ENCODE data around the gene PPARG. TPM values are rescaled to one million over a fixed set of nuclear protein-coding genes. Genes with fewer than 3 reads are reported as not detected.

PPARG gene
- polyA plus RNA-seq, 1 donor (not counting 4 experiments of a cell fraction or from before 2014, with no cell fraction given): 3.1 TPM

DNA sequence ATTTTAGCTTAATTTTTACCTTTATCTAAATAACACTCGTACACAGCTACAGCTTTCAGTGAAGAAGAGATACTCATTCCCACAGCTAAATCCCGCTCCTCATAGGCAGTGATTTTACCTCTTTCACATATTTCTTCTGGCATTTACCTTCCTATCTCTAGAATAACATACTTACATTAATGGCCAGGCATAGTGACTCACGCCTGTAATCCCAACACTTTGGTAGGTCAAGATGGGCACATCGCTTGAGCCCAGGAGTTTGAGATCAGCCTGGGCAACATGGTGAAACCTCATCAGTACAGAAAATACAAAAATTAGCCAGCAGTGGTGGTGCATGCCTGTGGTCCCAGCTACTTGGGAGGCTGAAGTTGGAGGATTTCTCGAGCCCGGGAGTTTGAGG, 80.2 kb downstream of the PPARG start:
- H2AFZ ChIP-seq (ENCODE audit: control insufficient read depth, low read length): no peak overlapping the region
- no peak overlapping the region for H3K4me3 ChIP-seq (ENCODE audit: control insufficient read depth in 2 of 3, extremely low read depth in 1 of 3, insufficient read depth in 2 of 3, low read depth in 1 of 3, low read length in 3 of 3)
- FAIRE-seq (no peak), DNase-seq (ENCODE audit: low read depth, low spot score) (no peak)
- no peaks in the 10 kb centered on the region for H3K4me1 ChIP-seq (ENCODE audit: control insufficient read depth, extremely low read depth, insufficient read depth, low read length)
- no peaks in the 10 kb centered on the region for H3K9me3 ChIP-seq (ENCODE audit: control insufficient read depth, low read depth, low read length)
- no peak for TF ChIP-seq EZH2 (IDR thresholded peaks at IDR 0.05; ENCODE audit: low read length)
- no peaks in the 10 kb centered on the region for H3K9me1 ChIP-seq (ENCODE audit: control insufficient read depth, extremely low read depth, insufficient read depth, low read length)
- dilution Hi-C loops (cut with MboI; ENCODE audit: extremely low pct_ligation_motif_present, low sequenced_read_pairs): no loop called here
- no peak overlapping the region for H3K27ac ChIP-seq (ENCODE audit: control insufficient read depth, insufficient read depth, low read length)
- no peaks in the 10 kb centered on the region for H4K20me1 ChIP-seq (ENCODE audit: control insufficient read depth, extremely low read depth, insufficient read depth, low read length)
- H3K27me3 ChIP-seq (ENCODE audit: control insufficient read depth, extremely low read depth, insufficient read depth, low read length): peaks cover 10% of the 10 kb centered on the region
- no peak overlapping the region for H3K9ac ChIP-seq (ENCODE audit: control insufficient read depth, extremely low read depth, insufficient read depth, low read length)
- no peak overlapping the region for H3K4me2 ChIP-seq (ENCODE audit: control insufficient read depth, extremely low read depth, insufficient read depth, low read depth, low read length)
- H3K36me3 ChIP-seq (ENCODE audit: control insufficient read depth in 2 of 2, extremely low read depth in 1 of 2, insufficient read depth in 2 of 2, low read length in 2 of 2): no peaks in the 10 kb centered on the region
- no peaks in the 10 kb centered on the region for H3K79me2 ChIP-seq (ENCODE audit: control insufficient read depth, insufficient read depth, low read length)

DNA sequence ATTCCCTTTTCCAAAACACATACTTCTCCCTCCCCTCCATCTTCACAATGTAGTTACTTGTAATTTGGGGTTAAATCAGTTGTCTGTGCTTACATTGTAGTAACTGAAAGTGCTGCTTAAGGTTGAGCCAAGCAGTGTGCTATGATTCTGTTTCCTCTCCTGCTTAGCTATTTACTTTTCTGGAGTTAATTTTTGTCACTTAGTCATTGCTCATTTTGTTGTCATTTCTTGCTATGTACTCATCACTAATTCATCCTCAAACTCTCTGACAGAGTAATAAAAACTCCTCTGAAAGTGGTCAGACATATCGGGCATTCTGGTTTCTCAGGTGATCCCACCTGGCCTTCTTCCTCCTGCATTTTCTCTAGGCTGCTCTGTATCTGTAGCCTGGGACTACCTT, 80.7 kb downstream of the PPARG start:
- Histone ChIP-seq H3K9me1 (ENCODE audit: control insufficient read depth, extremely low read depth, insufficient read depth, low read length) (no peaks in the 10 kb centered on the region), H2AFZ (ENCODE audit: control insufficient read depth, low read length) (no peak overlapping the region), H3K79me2 (ENCODE audit: control insufficient read depth, insufficient read depth, low read length) (no peaks in the 10 kb centered on the region), H4K20me1 (ENCODE audit: control insufficient read depth, extremely low read depth, insufficient read depth, low read length) (no peaks in the 10 kb centered on the region), H3K27me3 (ENCODE audit: control insufficient read depth, extremely low read depth, insufficient read depth, low read length) (peaks cover 10% of the 10 kb centered on the region), H3K27ac (ENCODE audit: control insufficient read depth, insufficient read depth, low read length) (no peak overlapping the region), H3K36me3 (ENCODE audit: control insufficient read depth in 2 of 2, extremely low read depth in 1 of 2, insufficient read depth in 2 of 2, low read length in 2 of 2) (no peaks in the 10 kb centered on the region), H3K9me3 (ENCODE audit: control insufficient read depth, low read depth, low read length) (no peaks in the 10 kb centered on the region), H3K4me2 (ENCODE audit: control insufficient read depth, extremely low read depth, insufficient read depth, low read depth, low read length) (no peak overlapping the region), H3K9ac (ENCODE audit: control insufficient read depth, extremely low read depth, insufficient read depth, low read length) (no peak overlapping the region), H3K4me3 (ENCODE audit: control insufficient read depth in 2 of 3, extremely low read depth in 1 of 3, insufficient read depth in 2 of 3, low read depth in 1 of 3, low read length in 3 of 3) (no peak overlapping the region), H3K4me1 (ENCODE audit: control insufficient read depth, extremely low read depth, insufficient read depth, low read length) (no peaks in the 10 kb centered on the region)
- TF ChIP-seq, protein P1, sequence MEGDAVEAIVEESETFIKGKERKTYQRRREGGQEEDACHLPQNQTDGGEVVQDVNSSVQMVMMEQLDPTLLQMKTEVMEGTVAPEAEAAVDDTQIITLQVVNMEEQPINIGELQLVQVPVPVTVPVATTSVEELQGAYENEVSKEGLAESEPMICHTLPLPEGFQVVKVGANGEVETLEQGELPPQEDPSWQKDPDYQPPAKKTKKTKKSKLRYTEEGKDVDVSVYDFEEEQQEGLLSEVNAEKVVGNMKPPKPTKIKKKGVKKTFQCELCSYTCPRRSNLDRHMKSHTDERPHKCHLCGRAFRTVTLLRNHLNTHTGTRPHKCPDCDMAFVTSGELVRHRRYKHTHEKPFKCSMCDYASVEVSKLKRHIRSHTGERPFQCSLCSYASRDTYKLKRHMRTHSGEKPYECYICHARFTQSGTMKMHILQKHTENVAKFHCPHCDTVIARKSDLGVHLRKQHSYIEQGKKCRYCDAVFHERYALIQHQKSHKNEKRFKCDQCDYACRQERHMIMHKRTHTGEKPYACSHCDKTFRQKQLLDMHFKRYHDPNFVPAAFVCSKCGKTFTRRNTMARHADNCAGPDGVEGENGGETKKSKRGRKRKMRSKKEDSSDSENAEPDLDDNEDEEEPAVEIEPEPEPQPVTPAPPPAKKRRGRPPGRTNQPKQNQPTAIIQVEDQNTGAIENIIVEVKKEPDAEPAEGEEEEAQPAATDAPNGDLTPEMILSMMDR (optimal IDR thresholded peaks at IDR 0.05 in 1 of 3, IDR thresholded peaks at IDR 0.05 in 1 of 3, conservative IDR thresholded peaks at IDR 0.05 in 1 of 3; ENCODE audit: extremely low read depth in 1 of 3, insufficient read depth in 2 of 3, low read length in 3 of 3): no peak
- no peak for TF ChIP-seq EZH2 (IDR thresholded peaks at IDR 0.05; ENCODE audit: low read length)
- FAIRE-seq: no peak
- dilution Hi-C loops (cut with MboI; ENCODE audit: extremely low pct_ligation_motif_present, low sequenced_read_pairs): no loop called here
- DNase-seq (ENCODE audit: low read depth, low spot score): no peak

DNA sequence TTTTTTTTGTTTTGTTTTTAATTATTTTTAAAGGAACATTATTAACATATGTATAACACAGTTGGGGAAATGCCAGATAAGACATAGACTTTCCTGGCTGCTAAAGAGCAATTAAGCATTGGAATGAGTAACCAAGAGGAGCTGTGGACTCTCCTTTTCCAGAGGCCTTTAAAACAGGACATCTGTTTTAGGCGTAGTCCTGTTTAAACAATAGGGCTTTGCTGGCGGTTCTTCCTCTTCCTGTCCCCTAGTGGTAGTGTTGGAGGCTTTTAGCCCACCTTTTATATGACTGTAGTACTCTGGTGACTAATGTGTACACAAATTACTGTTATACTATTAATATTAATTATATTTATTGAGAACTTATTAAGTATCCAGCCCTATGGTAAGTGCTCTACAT, 81.9 kb downstream of the PPARG start:
- Histone ChIP-seq H3K4me1 (ENCODE audit: control insufficient read depth, extremely low read depth, insufficient read depth, low read length) (no peaks in the 10 kb centered on the region), H3K36me3 (ENCODE audit: control insufficient read depth in 2 of 2, extremely low read depth in 1 of 2, insufficient read depth in 2 of 2, low read length in 2 of 2) (no peaks in the 10 kb centered on the region), H2AFZ (ENCODE audit: control insufficient read depth, low read length) (no peak overlapping the region), H4K20me1 (ENCODE audit: control insufficient read depth, extremely low read depth, insufficient read depth, low read length) (no peaks in the 10 kb centered on the region), H3K27me3 (ENCODE audit: control insufficient read depth, extremely low read depth, insufficient read depth, low read length) (peaks cover 7% of the 10 kb centered on the region), H3K9me3 (ENCODE audit: control insufficient read depth, low read depth, low read length) (no peaks in the 10 kb centered on the region), H3K4me3 (ENCODE audit: control insufficient read depth in 2 of 3, extremely low read depth in 1 of 3, insufficient read depth in 2 of 3, low read depth in 1 of 3, low read length in 3 of 3) (no peak overlapping the region), H3K9ac (ENCODE audit: control insufficient read depth, extremely low read depth, insufficient read depth, low read length) (no peak overlapping the region), H3K27ac (ENCODE audit: control insufficient read depth, insufficient read depth, low read length) (no peak overlapping the region), H3K9me1 (ENCODE audit: control insufficient read depth, extremely low read depth, insufficient read depth, low read length) (no peaks in the 10 kb centered on the region), H3K4me2 (ENCODE audit: control insufficient read depth, extremely low read depth, insufficient read depth, low read depth, low read length) (no peak overlapping the region), H3K79me2 (ENCODE audit: control insufficient read depth, insufficient read depth, low read length) (no peaks in the 10 kb centered on the region)
- no peak for DNase-seq (ENCODE audit: low read depth, low spot score)
- FAIRE-seq: no peak
- dilution Hi-C loops (cut with MboI; ENCODE audit: extremely low pct_ligation_motif_present, low sequenced_read_pairs): no loop called here
- TF ChIP-seq, protein P1 (optimal IDR thresholded peaks at IDR 0.05 in 1 of 3, IDR thresholded peaks at IDR 0.05 in 1 of 3, conservative IDR thresholded peaks at IDR 0.05 in 1 of 3; ENCODE audit: extremely low read depth in 1 of 3, insufficient read depth in 2 of 3, low read length in 3 of 3): no peak
- no peak for TF ChIP-seq EZH2 (IDR thresholded peaks at IDR 0.05; ENCODE audit: low read length)
